Measurements from ENCODE around the gene DHRS7B.
"Not testable (repeated sequence)": the region's sequence is repeated elsewhere in the genome, so short reads cannot be mapped to it uniquely, and the experiment has no call there.

Gene DHRS7B

GRCh38 chr17:21126645-21127508 lies at the start of gene DHRS7B:
TSS of gene DHRS7B (plus strand) at chr17:21126964. CDS start at chr17:21126972, 8 bp downstream.
- in situ Hi-C loops (cut with MboI; ENCODE audit: low sequenced_read_pairs) = loop anchor here (25.0 kb wide), 1 partner anchor 335 kb away; no protein-coding TSS in a partner anchor

- in situ Hi-C loops (cut with MboI; ENCODE audit: low sequenced_read_pairs) = no loop called here
Measured at GRCh38 chr17:21077281-21077680, 49.5 kb upstream of the DHRS7B start.

- in situ Hi-C loops (cut with MboI; ENCODE audit: low sequenced_read_pairs) = no loop called here
Measured at GRCh38 chr17:21078016-21078780, 48.6 kb upstream of the DHRS7B start.

GRCh38 chr17:21079196-21079595 lies 47.6 kb upstream of the DHRS7B start:
- in situ Hi-C loops (cut with MboI; ENCODE audit: low sequenced_read_pairs) = no loop called here

- in situ Hi-C loops (cut with MboI; ENCODE audit: low sequenced_read_pairs) = no loop called here
Measured at GRCh38 chr17:21082001-21082436, 44.7 kb upstream of the DHRS7B start.

GRCh38 chr17:21085280-21085679 lies 41.5 kb upstream of the DHRS7B start:
- in situ Hi-C loops (cut with MboI; ENCODE audit: low sequenced_read_pairs) = not testable (repeated sequence)

GRCh38 chr17:21085707-21086106 lies 41.1 kb upstream of the DHRS7B start:
- in situ Hi-C loops (cut with MboI; ENCODE audit: low sequenced_read_pairs) = no loop called here

- in situ Hi-C loops (cut with MboI; ENCODE audit: low sequenced_read_pairs) = no loop called here
Measured at GRCh38 chr17:21089145-21089544, 37.6 kb upstream of the DHRS7B start.

- in situ Hi-C loops (cut with MboI; ENCODE audit: low sequenced_read_pairs) = no loop called here
Measured at GRCh38 chr17:21089933-21090901, 36.5 kb upstream of the DHRS7B start.

- in situ Hi-C loops (cut with MboI; ENCODE audit: low sequenced_read_pairs) = no loop called here
Measured at GRCh38 chr17:21090902-21091618, 35.7 kb upstream of the DHRS7B start.

GRCh38 chr17:21094298-21094704 lies 32.5 kb upstream of the DHRS7B start:
- in situ Hi-C loops (cut with MboI; ENCODE audit: low sequenced_read_pairs) = no loop called here

- in situ Hi-C loops (cut with MboI; ENCODE audit: low sequenced_read_pairs) = no loop called here
Measured at GRCh38 chr17:21095735-21096134, 31.0 kb upstream of the DHRS7B start.

GRCh38 chr17:21096874-21097273 lies 29.9 kb upstream of the DHRS7B start:
- in situ Hi-C loops (cut with MboI; ENCODE audit: low sequenced_read_pairs) = no loop called here

- in situ Hi-C loops (cut with MboI; ENCODE audit: low sequenced_read_pairs) = no loop called here
Measured at GRCh38 chr17:21098934-21099689, 27.7 kb upstream of the DHRS7B start.

GRCh38 chr17:21100636-21101035 lies 26.1 kb upstream of the DHRS7B start:
- in situ Hi-C loops (cut with MboI; ENCODE audit: low sequenced_read_pairs) = no loop called here

- in situ Hi-C loops (cut with MboI; ENCODE audit: low sequenced_read_pairs) = no loop called here
Measured at GRCh38 chr17:21104608-21105007, 22.2 kb upstream of the DHRS7B start.

GRCh38 chr17:21105064-21105894 lies 21.5 kb upstream of the DHRS7B start:
- in situ Hi-C loops (cut with MboI; ENCODE audit: low sequenced_read_pairs) = no loop called here

GRCh38 chr17:21106316-21106715 lies 20.4 kb upstream of the DHRS7B start:
- in situ Hi-C loops (cut with MboI; ENCODE audit: low sequenced_read_pairs) = no loop called here

Measured in HL-60/S4 treated with retinoic acid at 250 ng/mL for 4 days and 3 days (cell line).